GM23338 (cell line): ENCODE results near the gene GRM5. TPM values are rescaled to one million over a fixed set of nuclear protein-coding genes. Genes with fewer than 3 reads are reported as not detected.

Experiments used
- ATAC-seq: fragments of 200-7000 bp; cut with Tn5 transposase; 3 replicates; pipeline ENCODE4 v1.9.1; 2020
- DNase-seq: peaks from one replicate; pipeline ENCODE4 v3.0.0-alpha.2; 2015; ENCODE audit warnings: low spot score
- H2AFZ ChIP-seq: fragments of 200-600 bp; sonication (generic); 2 replicates; pipeline ENCODE4 v1.8.0; 2016; ENCODE audit warnings: antibody characterized with exemption, mild to moderate bottlenecking, moderate library complexity
- H3F3A ChIP-seq: fragments of 200-600 bp; sonication (generic); replicated peaks from 2 replicates; pipeline ENCODE4 v1.8.0; 2017; ENCODE audit warnings: antibody characterized with exemption, mixed run types, low read depth
- H3K27ac ChIP-seq: fragments of 200-600 bp; sonication (generic); 2 replicates; pipeline ENCODE4 v1.6.1; 2016; ENCODE audit warnings: low read depth
- H3K27me3 ChIP-seq: fragments of 200-600 bp; sonication (generic); 2 replicates; pipeline ENCODE4 v1.8.0; 2016; ENCODE audit warnings: mild to moderate bottlenecking, mixed run types, moderate library complexity; ENCODE audit not compliant: insufficient read depth
- H3K36me3 ChIP-seq: fragments of 200-600 bp; sonication (generic); 2 replicates; pipeline ENCODE4 v1.8.0; 2016; ENCODE audit warnings: mild to moderate bottlenecking; ENCODE audit not compliant: insufficient read depth
- H3K4me1 ChIP-seq: fragments of 200-600 bp; sonication (generic); 2 replicates; pipeline ENCODE4 v1.8.0; 2016; ENCODE audit warnings: mild to moderate bottlenecking, moderate library complexity; ENCODE audit not compliant: insufficient read depth
- H3K4me2 ChIP-seq: fragments of 200-600 bp; sonication (generic); 2 replicates; pipeline ENCODE4 v1.7.1; 2017; ENCODE audit warnings: mixed run types
- H3K4me3 ChIP-seq: fragments of 200-600 bp; sonication (generic); 2 replicates; pipeline ENCODE4 v1.6.1; 2016; ENCODE audit warnings: mixed run types
- H3K79me2 ChIP-seq: fragments of 200-600 bp; sonication (generic); replicated peaks from 2 replicates; pipeline ENCODE4 v1.8.0; 2017; ENCODE audit warnings: mild to moderate bottlenecking; ENCODE audit not compliant: insufficient read depth
- H3K9me2 ChIP-seq: fragments of 200-600 bp; sonication (generic); 2 replicates; pipeline ENCODE4 v1.8.0; 2017; ENCODE audit not compliant: insufficient read depth
- H4K20me1 ChIP-seq: fragments of 200-600 bp; sonication (generic); replicated peaks from 2 replicates; pipeline ENCODE4 v1.8.0; 2017; ENCODE audit warnings: mild to moderate bottlenecking; ENCODE audit not compliant: insufficient read depth
- H3K27ac Mint-ChIP-seq: 2 replicates; pipeline ENCODE4 v1.8.0; 2020; ENCODE audit warnings: inconsistent platforms, mild to moderate bottlenecking, moderate library complexity, mixed read lengths
- H3K27me3 Mint-ChIP-seq: 3 replicates; pipeline ENCODE4 v1.8.0; 2022; ENCODE audit warnings: low read depth, mild to moderate bottlenecking, moderate library complexity, mixed read lengths, inconsistent platforms; ENCODE audit not compliant: insufficient read depth, poor library complexity
- H3K36me3 Mint-ChIP-seq: 3 replicates; pipeline ENCODE4 v1.8.0; 2021; ENCODE audit warnings: low read depth, mild to moderate bottlenecking, inconsistent platforms, moderate library complexity, mixed read lengths
- H3K4me1 Mint-ChIP-seq: 3 replicates; pipeline ENCODE4 v1.8.0; 2020; ENCODE audit warnings: mild to moderate bottlenecking, inconsistent platforms, mixed read lengths
- H3K4me3 Mint-ChIP-seq: 3 replicates; pipeline ENCODE4 v1.8.0; 2021; ENCODE audit warnings: moderate library complexity, mild to moderate bottlenecking, inconsistent platforms, mixed read lengths
- H3K9me3 Mint-ChIP-seq: 3 replicates; pipeline ENCODE4 v1.8.0; 2020; ENCODE audit warnings: moderate library complexity, mild to moderate bottlenecking, inconsistent platforms, mixed read lengths
- CREB1 ChIP-seq: fragments of 250-450 bp; sonication (Bioruptor Pico); IDR thresholded peaks from 2 replicates; pipeline ENCODE4 v1.5.0; 2020; ENCODE audit warnings: low read depth, mild to moderate bottlenecking, moderate library complexity
- EZH2 ChIP-seq: fragments of 200-600 bp; sonication (generic); IDR thresholded peaks from one replicate; pipeline ENCODE4 v1.8.0; 2017; ENCODE audit warnings: antibody characterized with exemption, mild to moderate bottlenecking, low read depth; ENCODE audit not compliant: unreplicated experiment
- JUNB ChIP-seq: IDR thresholded peaks from one replicate; pipeline ENCODE4 v1.6.1; 2016; ENCODE audit warnings: antibody characterized with exemption; ENCODE audit not compliant: unreplicated experiment
- NANOG ChIP-seq: IDR thresholded peaks from 2 replicates; pipeline ENCODE4 v1.6.1; 2016; ENCODE audit warnings: antibody characterized with exemption, borderline replicate concordance
- POLR2AphosphoS5 ChIP-seq: IDR thresholded peaks from 2 replicates; pipeline ENCODE4 v1.6.1; 2016; ENCODE audit warnings: antibody characterized with exemption, low read depth
- STAT1 ChIP-seq: IDR thresholded peaks from one replicate; pipeline ENCODE4 v1.6.1; 2016; ENCODE audit warnings: antibody characterized with exemption; ENCODE audit not compliant: unreplicated experiment
- ZNF114 ChIP-seq: fragments of 250-450 bp; sonication (Bioruptor Pico); IDR thresholded peaks from 2 replicates; pipeline ENCODE4 v1.5.0; 2020; ENCODE audit warnings: mild to moderate bottlenecking, moderate library complexity
- ZNF331 ChIP-seq: fragments of 250-450 bp; sonication (Bioruptor Pico); IDR thresholded peaks from 2 replicates; pipeline ENCODE4 v1.5.0; 2020; ENCODE audit warnings: low read depth, mild to moderate bottlenecking, moderate library complexity
- polyA plus RNA-seq: library from polyadenylated mRNA; unstranded; fragments of >200 nt; fragmentation: Nextera tagmentation; extraction: Ambion mirVana; gene quantifications from 2 replicates; pipeline ENCODE4 v1.2.1, GENCODE V29; 2016
- total RNA-seq: library from RNA; depleted of rRNA; stranded (reverse); fragments of >200 nt; shearing (Covaris generic); gene quantifications from 2 replicates; pipeline ENCODE4 v1.2.3, GENCODE V29; 2014
- TF ChIP-seq, protein P1 (sequence below): IDR thresholded peaks from one replicate; pipeline ENCODE4 v1.6.1; 2018; ENCODE audit warnings: antibody characterized with exemption; ENCODE audit not compliant: unreplicated experiment
- TF ChIP-seq, protein P2 (sequence below): IDR thresholded peaks from 2 replicates; pipeline ENCODE4 v1.6.1; 2016; ENCODE audit warnings: antibody characterized with exemption
- TF ChIP-seq, protein P3 (sequence below), 2 experiments: fragments of 200-600 bp in 1 of 2; sonication (generic) in 1 of 2; conservative IDR thresholded peaks; 2 replicates each; pipeline versions ENCODE4 v1.5.1 to v1.6.1; 2016 to 2017; ENCODE audit warnings: antibody characterized with exemption in 2 of 2, low read depth in 2 of 2, mild to moderate bottlenecking in 2 of 2, moderate library complexity in 1 of 2

Gene GRM5
- total and polyA plus RNA-seq, 2 experiments from 2014 or later: 0.23 to 0.45 TPM

DNA sequence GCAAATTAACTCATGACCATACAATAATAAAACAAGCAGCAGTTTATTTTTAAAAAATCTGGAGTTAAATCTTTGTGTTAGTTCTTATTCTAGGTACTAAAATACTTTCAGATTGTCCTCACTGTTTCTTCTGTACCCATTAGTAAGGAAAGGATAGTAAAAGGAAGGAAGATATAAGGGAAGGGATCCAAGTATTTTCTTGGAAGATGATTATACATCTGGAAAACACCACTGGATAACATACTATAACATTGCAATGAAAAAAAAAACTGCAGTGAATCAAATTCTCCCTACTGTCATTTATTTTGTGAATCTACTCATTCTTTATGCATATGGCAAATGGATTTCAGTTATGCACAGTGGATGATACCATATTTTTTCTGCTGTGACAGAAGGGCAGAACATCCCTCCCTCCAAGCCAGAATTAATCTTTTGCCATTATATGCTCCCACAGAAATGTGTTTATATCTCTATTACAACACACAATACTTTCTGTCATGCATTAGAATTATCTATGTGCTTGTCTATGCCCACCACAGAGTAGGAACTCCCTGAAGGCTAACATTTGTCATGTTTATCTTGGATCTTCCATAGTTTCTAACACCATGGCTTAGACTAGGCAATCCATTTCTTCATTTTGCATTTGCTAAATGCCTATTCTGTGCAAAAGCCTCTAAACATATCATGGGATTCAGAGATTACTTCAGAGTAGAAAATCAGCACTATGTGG lies 446.0 kb downstream of the GRM5 start (continued):
- TF ChIP-seq, protein P1, sequence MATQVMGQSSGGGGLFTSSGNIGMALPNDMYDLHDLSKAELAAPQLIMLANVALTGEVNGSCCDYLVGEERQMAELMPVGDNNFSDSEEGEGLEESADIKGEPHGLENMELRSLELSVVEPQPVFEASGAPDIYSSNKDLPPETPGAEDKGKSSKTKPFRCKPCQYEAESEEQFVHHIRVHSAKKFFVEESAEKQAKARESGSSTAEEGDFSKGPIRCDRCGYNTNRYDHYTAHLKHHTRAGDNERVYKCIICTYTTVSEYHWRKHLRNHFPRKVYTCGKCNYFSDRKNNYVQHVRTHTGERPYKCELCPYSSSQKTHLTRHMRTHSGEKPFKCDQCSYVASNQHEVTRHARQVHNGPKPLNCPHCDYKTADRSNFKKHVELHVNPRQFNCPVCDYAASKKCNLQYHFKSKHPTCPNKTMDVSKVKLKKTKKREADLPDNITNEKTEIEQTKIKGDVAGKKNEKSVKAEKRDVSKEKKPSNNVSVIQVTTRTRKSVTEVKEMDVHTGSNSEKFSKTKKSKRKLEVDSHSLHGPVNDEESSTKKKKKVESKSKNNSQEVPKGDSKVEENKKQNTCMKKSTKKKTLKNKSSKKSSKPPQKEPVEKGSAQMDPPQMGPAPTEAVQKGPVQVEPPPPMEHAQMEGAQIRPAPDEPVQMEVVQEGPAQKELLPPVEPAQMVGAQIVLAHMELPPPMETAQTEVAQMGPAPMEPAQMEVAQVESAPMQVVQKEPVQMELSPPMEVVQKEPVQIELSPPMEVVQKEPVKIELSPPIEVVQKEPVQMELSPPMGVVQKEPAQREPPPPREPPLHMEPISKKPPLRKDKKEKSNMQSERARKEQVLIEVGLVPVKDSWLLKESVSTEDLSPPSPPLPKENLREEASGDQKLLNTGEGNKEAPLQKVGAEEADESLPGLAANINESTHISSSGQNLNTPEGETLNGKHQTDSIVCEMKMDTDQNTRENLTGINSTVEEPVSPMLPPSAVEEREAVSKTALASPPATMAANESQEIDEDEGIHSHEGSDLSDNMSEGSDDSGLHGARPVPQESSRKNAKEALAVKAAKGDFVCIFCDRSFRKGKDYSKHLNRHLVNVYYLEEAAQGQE: no peak
- no peak for TF ChIP-seq JUNB
- no peak for TF ChIP-seq EZH2
- TF ChIP-seq ZNF114 (CRISPR knock-in tag): no peak
- TF ChIP-seq, protein P2, sequence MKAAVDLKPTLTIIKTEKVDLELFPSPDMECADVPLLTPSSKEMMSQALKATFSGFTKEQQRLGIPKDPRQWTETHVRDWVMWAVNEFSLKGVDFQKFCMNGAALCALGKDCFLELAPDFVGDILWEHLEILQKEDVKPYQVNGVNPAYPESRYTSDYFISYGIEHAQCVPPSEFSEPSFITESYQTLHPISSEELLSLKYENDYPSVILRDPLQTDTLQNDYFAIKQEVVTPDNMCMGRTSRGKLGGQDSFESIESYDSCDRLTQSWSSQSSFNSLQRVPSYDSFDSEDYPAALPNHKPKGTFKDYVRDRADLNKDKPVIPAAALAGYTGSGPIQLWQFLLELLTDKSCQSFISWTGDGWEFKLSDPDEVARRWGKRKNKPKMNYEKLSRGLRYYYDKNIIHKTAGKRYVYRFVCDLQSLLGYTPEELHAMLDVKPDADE: no peak
- TF ChIP-seq STAT1: no peak
- no peak for TF ChIP-seq POLR2AphosphoS5
- no peak for TF ChIP-seq CREB1 (CRISPR knock-in tag)
- no peak for TF ChIP-seq ZNF331 (CRISPR knock-in tag)
- TF ChIP-seq, protein P3, sequence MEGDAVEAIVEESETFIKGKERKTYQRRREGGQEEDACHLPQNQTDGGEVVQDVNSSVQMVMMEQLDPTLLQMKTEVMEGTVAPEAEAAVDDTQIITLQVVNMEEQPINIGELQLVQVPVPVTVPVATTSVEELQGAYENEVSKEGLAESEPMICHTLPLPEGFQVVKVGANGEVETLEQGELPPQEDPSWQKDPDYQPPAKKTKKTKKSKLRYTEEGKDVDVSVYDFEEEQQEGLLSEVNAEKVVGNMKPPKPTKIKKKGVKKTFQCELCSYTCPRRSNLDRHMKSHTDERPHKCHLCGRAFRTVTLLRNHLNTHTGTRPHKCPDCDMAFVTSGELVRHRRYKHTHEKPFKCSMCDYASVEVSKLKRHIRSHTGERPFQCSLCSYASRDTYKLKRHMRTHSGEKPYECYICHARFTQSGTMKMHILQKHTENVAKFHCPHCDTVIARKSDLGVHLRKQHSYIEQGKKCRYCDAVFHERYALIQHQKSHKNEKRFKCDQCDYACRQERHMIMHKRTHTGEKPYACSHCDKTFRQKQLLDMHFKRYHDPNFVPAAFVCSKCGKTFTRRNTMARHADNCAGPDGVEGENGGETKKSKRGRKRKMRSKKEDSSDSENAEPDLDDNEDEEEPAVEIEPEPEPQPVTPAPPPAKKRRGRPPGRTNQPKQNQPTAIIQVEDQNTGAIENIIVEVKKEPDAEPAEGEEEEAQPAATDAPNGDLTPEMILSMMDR (conservative IDR thresholded peaks at IDR 0.05; ENCODE audit: low read depth in 2 of 2): no peak
- no peak for TF ChIP-seq NANOG

DNA sequence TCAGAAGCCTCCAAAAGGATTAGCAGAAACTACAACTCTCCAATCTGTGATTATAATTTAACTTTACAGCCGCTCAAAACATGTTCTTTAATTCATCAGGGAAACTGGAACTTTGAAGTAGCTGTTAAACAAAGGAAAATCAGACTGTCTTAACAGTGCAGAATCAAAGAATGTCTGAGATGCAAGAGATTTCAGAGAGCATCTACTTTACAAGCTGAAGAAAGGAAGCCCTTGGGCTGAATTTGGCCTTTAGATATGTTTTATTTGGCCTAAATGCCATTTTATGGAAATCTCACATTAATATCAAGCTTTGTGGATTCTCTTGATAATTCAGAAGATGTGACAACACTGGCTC lies 446.7 kb downstream of the GRM5 start:
- no peak overlapping the region; the same call in 1 of the 2 replicates for H3K27ac Mint-ChIP-seq
- TF ChIP-seq POLR2AphosphoS5 (no peak), STAT1 (no peak)
- TF ChIP-seq, protein P1: no peak

More for the DNA sequence above, 446.7 kb downstream of the GRM5 start:
- Histone ChIP-seq H3K9me2 (no peaks in the 10 kb centered on the region), H3K27ac (no peak overlapping the region), H3K4me1 (peaks cover 11% of the 10 kb centered on the region; the same call in 1 of the 2 replicates), H3K4me3 (no peak overlapping the region), H3K79me2 (no peaks in the 10 kb centered on the region), H3F3A (no peaks in the 10 kb centered on the region), H3K27me3 (no peaks in the 10 kb centered on the region), H2AFZ (no peak overlapping the region), H4K20me1 (no peaks in the 10 kb centered on the region), H3K4me2 (no peak overlapping the region), H3K36me3 (no peaks in the 10 kb centered on the region)
- no peaks in the 10 kb centered on the region for H3K27me3 Mint-ChIP-seq
- no peaks in the 10 kb centered on the region for H3K9me3 Mint-ChIP-seq
- DNase-seq (no peak), ATAC-seq (no peak)
- no peaks in the 10 kb centered on the region for H3K36me3 Mint-ChIP-seq
- H3K4me1 Mint-ChIP-seq: peaks cover 17% of the 10 kb centered on the region
- H3K4me3 Mint-ChIP-seq: no peak overlapping the region
